Left lung (tissue), 10 donors: Measurements from ENCODE around the gene SMIM29. TPM values are rescaled to one million over a fixed set of nuclear protein-coding genes. Genes with fewer than 3 reads are reported as not detected.

ENCODE experiments used
- ATAC-seq: fragments of 200-7000 bp; cut with Tn5 transposase; one replicate; pipeline ENCODE4 v1.9.1; 2020; ENCODE audit warnings: moderate library complexity
- DNase-seq, 4 donors: peaks; one replicate each; pipeline ENCODE4 v3.0.0-alpha.2; 2013 to 2020
- H3K27ac ChIP-seq, 2 donors: fragments of 200-600 bp; sonication (generic) in 1 of 2; one replicate each; pipeline versions ENCODE4 v1.5.0 to v1.8.0; 2020 to 2021
- H3K27me3 ChIP-seq, 2 donors: fragments of 200-600 bp; sonication (generic) in 1 of 2; one replicate each; pipeline versions ENCODE4 v1.5.0 to v1.8.0; 2020 to 2021
- H3K36me3 ChIP-seq, 2 donors: fragments of 200-600 bp; sonication (generic) in 1 of 2; one replicate each; pipeline versions ENCODE4 v1.5.0 to v1.8.0; 2020 to 2021
- H3K4me1 ChIP-seq, 2 donors: fragments of 200-600 bp; one replicate each; pipeline ENCODE4 v1.8.0; 2021
- H3K4me3 ChIP-seq, 2 donors: fragments of 200-600 bp; sonication (generic) in 1 of 2; one replicate each; pipeline versions ENCODE4 v1.5.0 to v1.8.0; 2020 to 2021; ENCODE audit warnings: mild to moderate bottlenecking in 1 of 2
- H3K9me3 ChIP-seq, 2 donors: fragments of 200-600 bp; sonication (generic) in 1 of 2; one replicate each; pipeline versions ENCODE4 v1.5.0 to v1.8.0; 2020 to 2021
- intact Hi-C, 2 donors: fragments of 100-400 bp; cut with DNase I; formaldehyde crosslinking; loops; one replicate each; pipeline versions ENCODE4 v1.11.2 to v1.14.2; 2022
- polyA plus RNA-seq, 6 donors: library from polyadenylated mRNA; unstranded; fragments of 120-200 nt; gene quantifications; one replicate each; pipeline ENCODE4 v1.2.1, GENCODE V29; 2013; ENCODE audit not compliant: insufficient read length in 6 of 6
- total RNA-seq, 2 donors: library from RNA; stranded (reverse); fragmentation: NEBNext Ultra II Directional; extraction: Animal tissue kit (Norgen Biotek cat#: 25700); gene quantifications; one replicate each; pipeline ENCODE4 v1.2.1, GENCODE V29; 2021
- TF ChIP-seq, protein P1 (sequence below), 2 donors: fragments of 200-600 bp; sonication (generic) in 1 of 2; IDR thresholded peaks; one replicate each; pipeline versions ENCODE4 v1.5.0 to v1.8.0; 2021; ENCODE audit warnings: antibody characterized with exemption in 2 of 2
- donor health status: DM: no; HTN: yes; CAD: no.
- donor health status: DM: no; HTN: no; CAD: no.

SMIM29 gene
- total and polyA plus RNA-seq, 8 donors, result 11.0 to 38.9 (median 13.4) TPM

DNA sequence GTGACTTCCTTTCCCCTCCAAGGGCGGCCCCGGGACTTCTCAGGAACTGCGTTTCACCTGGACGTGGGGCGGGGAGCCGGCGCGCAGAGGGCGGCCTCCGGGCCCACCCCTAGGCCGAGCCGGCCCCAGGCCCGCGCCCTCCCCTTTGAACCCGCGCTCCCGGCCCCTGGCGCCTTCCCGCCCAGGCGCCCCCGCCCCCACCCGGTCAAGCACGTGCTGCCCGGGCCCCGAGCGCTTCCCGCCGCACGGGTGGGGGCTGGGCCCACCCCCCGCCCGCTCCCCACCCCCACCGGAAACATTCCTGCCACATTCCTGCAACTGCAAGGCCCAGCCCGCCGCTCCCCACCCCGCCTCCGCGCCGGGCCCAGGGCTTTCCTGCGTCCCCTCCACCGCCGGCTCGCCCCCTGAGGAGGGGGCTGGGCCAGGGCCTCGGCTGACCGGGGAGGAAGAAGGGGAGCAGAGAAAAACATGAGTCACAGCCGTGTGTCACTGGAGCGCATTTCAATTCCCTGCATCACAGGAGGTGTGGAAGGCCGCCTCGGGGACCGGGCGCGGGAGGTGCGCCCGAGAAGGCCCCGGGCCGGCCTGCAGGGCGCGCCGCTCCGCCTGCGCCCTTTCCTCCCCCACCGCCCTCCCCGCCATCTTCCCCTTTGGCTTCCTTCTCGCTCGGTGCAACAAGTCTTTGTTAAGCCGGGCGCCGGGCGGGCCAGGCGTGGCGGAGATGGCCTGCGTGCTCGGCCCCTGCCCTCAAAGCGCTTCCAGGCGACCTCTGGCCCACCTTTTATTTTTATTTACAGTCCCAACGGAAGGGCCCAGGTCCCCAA lies 13.3 kb downstream of the SMIM29 start:
- Histone ChIP-seq H3K27ac (peak overlapping the region; percentile 88 to 95), H3K4me1 (peaks cover 6 to 28% of the 10 kb centered on the region in 2 donors), H3K27me3 (no peaks in the 10 kb centered on the region), H3K9me3 (no peaks in the 10 kb centered on the region), H3K4me3 (peak overlapping the region; percentile 68 to 72), H3K36me3 (peaks cover 0 to 6% of the 10 kb centered on the region in 2 donors)
- TF ChIP-seq, protein P1, sequence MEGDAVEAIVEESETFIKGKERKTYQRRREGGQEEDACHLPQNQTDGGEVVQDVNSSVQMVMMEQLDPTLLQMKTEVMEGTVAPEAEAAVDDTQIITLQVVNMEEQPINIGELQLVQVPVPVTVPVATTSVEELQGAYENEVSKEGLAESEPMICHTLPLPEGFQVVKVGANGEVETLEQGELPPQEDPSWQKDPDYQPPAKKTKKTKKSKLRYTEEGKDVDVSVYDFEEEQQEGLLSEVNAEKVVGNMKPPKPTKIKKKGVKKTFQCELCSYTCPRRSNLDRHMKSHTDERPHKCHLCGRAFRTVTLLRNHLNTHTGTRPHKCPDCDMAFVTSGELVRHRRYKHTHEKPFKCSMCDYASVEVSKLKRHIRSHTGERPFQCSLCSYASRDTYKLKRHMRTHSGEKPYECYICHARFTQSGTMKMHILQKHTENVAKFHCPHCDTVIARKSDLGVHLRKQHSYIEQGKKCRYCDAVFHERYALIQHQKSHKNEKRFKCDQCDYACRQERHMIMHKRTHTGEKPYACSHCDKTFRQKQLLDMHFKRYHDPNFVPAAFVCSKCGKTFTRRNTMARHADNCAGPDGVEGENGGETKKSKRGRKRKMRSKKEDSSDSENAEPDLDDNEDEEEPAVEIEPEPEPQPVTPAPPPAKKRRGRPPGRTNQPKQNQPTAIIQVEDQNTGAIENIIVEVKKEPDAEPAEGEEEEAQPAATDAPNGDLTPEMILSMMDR (IDR thresholded peaks at IDR 0.05), result no peak
- DNase-seq, result peak; percentile 36 to 94 (median 74)
- peak; percentile 52 for ATAC-seq
- intact Hi-C loops, result no loop called here

DNA sequence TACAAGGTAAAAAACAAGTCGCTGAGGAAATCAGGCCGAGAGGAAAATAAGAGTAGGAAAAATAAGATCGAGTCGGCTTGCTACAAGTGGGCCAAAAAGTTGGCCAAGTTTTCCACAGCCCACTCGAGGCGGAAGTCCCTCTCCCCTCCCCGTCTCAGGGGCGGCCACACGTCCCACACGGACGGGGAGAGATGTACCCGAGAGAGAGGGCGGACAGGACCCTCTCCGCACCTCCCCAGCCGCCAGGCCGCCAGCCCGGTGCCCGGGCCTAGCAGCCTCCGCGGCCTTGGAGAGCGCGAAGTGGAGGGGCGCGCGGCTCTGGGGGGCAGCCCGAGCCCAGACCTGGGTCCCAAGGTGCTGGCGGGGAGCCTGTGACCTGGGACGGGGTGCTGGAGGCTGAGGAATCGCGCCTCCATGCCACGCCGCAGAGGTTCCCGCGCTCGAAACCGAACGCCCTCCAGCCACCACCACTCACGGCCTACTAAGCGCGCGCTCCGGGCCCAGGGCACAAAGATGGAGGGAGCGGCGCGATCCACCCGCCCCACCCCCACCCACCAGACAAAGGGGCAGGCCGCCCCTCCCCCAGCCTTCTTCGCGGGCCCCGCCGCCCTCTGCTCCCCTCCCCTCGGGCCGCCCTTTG lies 14.0 kb downstream of the SMIM29 start:
- intact Hi-C loops, result no loop called here

DNA sequence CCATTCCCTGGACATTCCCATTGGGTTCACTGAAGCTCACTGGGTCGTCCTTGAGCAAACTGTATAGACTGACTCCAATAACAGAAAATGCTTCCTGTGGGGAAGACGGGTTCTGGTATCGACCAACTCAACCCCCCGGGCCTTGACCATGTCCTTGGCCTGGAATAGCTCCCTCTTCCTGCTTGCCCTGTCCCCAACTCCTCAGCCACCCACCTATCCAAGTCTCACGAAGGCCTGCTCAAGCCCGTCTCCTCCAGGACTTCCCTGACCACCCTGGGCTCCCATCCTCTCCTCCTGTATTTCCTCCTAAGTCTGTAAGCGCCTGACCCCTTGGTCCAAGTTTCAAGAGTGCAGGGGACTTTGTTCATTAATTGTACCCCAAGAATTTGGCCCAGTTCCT lies 14.9 kb downstream of the SMIM29 start:
- Histone ChIP-seq H3K4me3 (no peak overlapping the region), H3K36me3 (no peaks in the 10 kb centered on the region), H3K9me3 (no peaks in the 10 kb centered on the region), H3K27me3 (no peaks in the 10 kb centered on the region), H3K27ac (peak overlapping the region in 1 of 2 donors; percentile 20), H3K4me1 (peaks cover 6 to 20% of the 10 kb centered on the region in 2 donors)
- intact Hi-C loops, result no loop called here
- TF ChIP-seq, protein P1 (IDR thresholded peaks at IDR 0.05), result no peak
- ATAC-seq (no peak), DNase-seq (no peak)

More for the DNA sequence above, 14.0 kb downstream of the SMIM29 start:
- peak in 2 of 4 donors; percentile 17 to 70 for DNase-seq
- ATAC-seq, result no peak
- no peak overlapping the region for H3K4me3 ChIP-seq
- H3K27ac ChIP-seq, result peak overlapping the region; percentile 88 to 95
- H3K36me3 ChIP-seq, result no peaks in the 10 kb centered on the region
- peaks cover 6 to 28% of the 10 kb centered on the region in 2 donors for H3K4me1 ChIP-seq
- no peaks in the 10 kb centered on the region for H3K27me3 ChIP-seq
- TF ChIP-seq, protein P1 (IDR thresholded peaks at IDR 0.05), result no peak
- no peaks in the 10 kb centered on the region for H3K9me3 ChIP-seq

DNA sequence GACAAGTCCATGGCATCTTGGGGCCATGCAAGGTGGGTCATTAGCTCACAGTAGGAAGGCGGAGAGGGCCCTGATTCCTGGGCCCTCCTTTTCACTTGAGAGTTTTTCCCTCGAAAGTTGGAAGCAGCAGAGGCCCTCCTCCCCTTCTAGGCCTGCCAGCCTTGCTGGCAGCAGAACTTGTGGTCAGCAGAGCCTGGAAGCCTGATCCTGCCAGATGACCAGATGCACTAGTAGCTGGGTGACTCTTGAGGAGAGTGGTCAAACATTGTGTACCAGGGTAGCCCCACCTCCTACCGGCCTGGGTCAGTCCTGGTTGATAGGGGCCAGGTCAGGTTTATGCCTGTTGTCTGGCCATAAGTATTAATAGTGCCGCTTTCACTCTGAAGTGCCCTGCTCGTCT lies 15.9 kb downstream of the SMIM29 start:
- Histone ChIP-seq H3K27me3 (no peaks in the 10 kb centered on the region), H3K4me1 (peaks cover 6 to 14% of the 10 kb centered on the region in 2 donors), H3K36me3 (no peaks in the 10 kb centered on the region), H3K4me3 (no peak overlapping the region), H3K9me3 (no peaks in the 10 kb centered on the region), H3K27ac (no peak overlapping the region)
- intact Hi-C loops, result no loop called here
- no peak for DNase-seq
- no peak for ATAC-seq
- TF ChIP-seq, protein P1 (IDR thresholded peaks at IDR 0.05), result no peak
